GM23248 (cell line): ENCODE results near the gene CHRNE.

Experiments used
- EZH2 ChIP-seq: fragments of 200-600 bp; sonication (generic); IDR thresholded peaks from 2 replicates; pipeline ENCODE4 v1.6.1; 2018; ENCODE audit warnings: antibody characterized with exemption, mild to moderate bottlenecking; ENCODE audit not compliant: insufficient read depth, poor library complexity, severe bottlenecking
- EZH2phosphoT487 ChIP-seq: fragments of 200-600 bp; sonication (generic); IDR thresholded peaks from 2 replicates; pipeline ENCODE4 v1.6.1; 2018; ENCODE audit warnings: antibody characterized with exemption, moderate library complexity, mild to moderate bottlenecking, low read depth; ENCODE audit not compliant: insufficient read depth

GRCh38 chr17:4934173-4934979 lies 31.5 kb upstream of the CHRNE start:
- TF ChIP-seq EZH2 (no peak), EZH2phosphoT487 (no peak)
